ENCODE measurements around the gene S100A13. TPM values are rescaled to one million over a fixed set of nuclear protein-coding genes. Genes with fewer than 3 reads are reported as not detected.
A peak's percentile ranks its signal among the peaks of the same experiment; 100 is the strongest.

Gene S100A13
- total RNA-seq, 1 experiment from 2014 or later, result 350 TPM

DNA sequence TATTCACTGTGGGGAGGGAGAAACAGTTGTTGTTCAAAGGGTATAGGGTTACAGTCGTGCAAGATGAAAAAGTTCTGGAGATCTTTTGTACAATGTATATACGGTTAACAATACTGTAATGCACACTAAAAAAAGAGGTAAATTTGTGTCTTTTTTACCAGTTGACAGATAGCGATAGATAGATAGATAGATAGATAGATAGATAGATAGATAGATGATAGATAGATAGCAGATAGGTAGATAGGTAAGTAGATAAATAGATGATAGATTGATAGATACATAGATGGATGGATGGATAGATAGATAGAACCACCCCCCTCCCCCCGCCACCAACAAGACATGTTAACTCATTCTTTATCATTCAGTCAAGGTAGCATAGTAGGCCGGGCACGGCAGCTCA lies 24.6 kb downstream of the S100A13 start:
- H3K27me3 ChIP-seq (ENCODE audit: low read length), result no peaks in the 10 kb centered on the region
- H3K4me1 ChIP-seq (ENCODE audit: insufficient read depth, low read length), result peaks cover 10% of the 10 kb centered on the region
- H3K9me3 ChIP-seq (ENCODE audit: low read length), result no peaks in the 10 kb centered on the region
- ChIA-PET CTCF (no interaction called here), POLR2A (ENCODE audit: unreplicated experiment) (no interaction called here)
- H3K36me3 ChIP-seq (ENCODE audit: low read depth, low read length), result peaks cover 35% of the 10 kb centered on the region
- H3K4me2 ChIP-seq (ENCODE audit: low read length), result no peak overlapping the region
- ATAC-seq (0 out of 2 replicates have a peak, but pooled peaks have one; percentile 5), DNase-seq (no peak)
- H2AFZ ChIP-seq (ENCODE audit: low read length), result no peak overlapping the region
- H3K27ac ChIP-seq (ENCODE audit: low read length), result no peak overlapping the region
- H4K20me1 ChIP-seq (ENCODE audit: low read length), result no peaks in the 10 kb centered on the region
- no peak overlapping the region for H3K4me3 ChIP-seq (ENCODE audit: low read length)
- H3K9ac ChIP-seq (ENCODE audit: low read length), result no peak overlapping the region
- no peaks in the 10 kb centered on the region for H3K9me2 ChIP-seq (replicated peaks; ENCODE audit: low read length)
- BruUV-seq (replicated peaks), result no TSS peak
- TF ChIP-seq EZH2phosphoT487 (IDR thresholded peaks at IDR 0.05; ENCODE audit: borderline replicate concordance, low read length) (no peak), EZH2 (IDR thresholded peaks at IDR 0.05; ENCODE audit: low read length, unreplicated experiment) (no peak)
- TF ChIP-seq, protein P1, sequence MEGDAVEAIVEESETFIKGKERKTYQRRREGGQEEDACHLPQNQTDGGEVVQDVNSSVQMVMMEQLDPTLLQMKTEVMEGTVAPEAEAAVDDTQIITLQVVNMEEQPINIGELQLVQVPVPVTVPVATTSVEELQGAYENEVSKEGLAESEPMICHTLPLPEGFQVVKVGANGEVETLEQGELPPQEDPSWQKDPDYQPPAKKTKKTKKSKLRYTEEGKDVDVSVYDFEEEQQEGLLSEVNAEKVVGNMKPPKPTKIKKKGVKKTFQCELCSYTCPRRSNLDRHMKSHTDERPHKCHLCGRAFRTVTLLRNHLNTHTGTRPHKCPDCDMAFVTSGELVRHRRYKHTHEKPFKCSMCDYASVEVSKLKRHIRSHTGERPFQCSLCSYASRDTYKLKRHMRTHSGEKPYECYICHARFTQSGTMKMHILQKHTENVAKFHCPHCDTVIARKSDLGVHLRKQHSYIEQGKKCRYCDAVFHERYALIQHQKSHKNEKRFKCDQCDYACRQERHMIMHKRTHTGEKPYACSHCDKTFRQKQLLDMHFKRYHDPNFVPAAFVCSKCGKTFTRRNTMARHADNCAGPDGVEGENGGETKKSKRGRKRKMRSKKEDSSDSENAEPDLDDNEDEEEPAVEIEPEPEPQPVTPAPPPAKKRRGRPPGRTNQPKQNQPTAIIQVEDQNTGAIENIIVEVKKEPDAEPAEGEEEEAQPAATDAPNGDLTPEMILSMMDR (conservative IDR thresholded peaks at IDR 0.05; ENCODE audit: low read depth, low read length), result no peak
- H3F3A ChIP-seq (ENCODE audit: low read length, unreplicated experiment), result no peaks in the 10 kb centered on the region
- intact Hi-C loops (cut with micrococcal nuclease), result no loop called here
- H3K79me2 ChIP-seq (ENCODE audit: low read length), result peaks cover 14% of the 10 kb centered on the region

DNA sequence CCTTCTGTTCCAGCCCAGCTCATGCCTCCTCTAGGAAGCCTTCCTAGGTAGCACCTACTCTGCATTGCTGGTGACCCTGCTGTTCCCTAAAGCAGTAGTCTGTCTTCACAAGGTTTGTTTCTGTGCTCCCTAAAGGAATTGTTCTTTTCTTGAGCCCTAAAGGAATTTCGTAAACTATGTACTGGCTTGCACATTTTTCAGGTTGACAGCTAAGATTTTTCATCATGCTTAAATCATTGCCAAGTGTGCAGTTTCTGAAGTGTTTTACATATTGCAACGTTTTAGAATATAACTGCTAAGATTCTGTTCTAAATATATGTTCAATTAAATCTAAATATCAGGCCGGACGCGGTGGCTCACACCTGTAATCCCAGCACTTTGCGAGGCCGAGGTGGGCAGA lies 27.5 kb downstream of the S100A13 start:
- TF ChIP-seq EZH2phosphoT487 (IDR thresholded peaks at IDR 0.05; ENCODE audit: borderline replicate concordance, low read length) (no peak), EZH2 (IDR thresholded peaks at IDR 0.05; ENCODE audit: low read length, unreplicated experiment) (no peak)
- TF ChIP-seq, protein P1 (conservative IDR thresholded peaks at IDR 0.05; ENCODE audit: low read depth, low read length), result no peak
- intact Hi-C loops (cut with micrococcal nuclease), result no loop called here
- ATAC-seq (no peak), DNase-seq (no peak)
- no peaks in the 10 kb centered on the region for H3K9me3 ChIP-seq (ENCODE audit: low read length)
- no peak overlapping the region for H3K9ac ChIP-seq (ENCODE audit: low read length)
- H3K9me2 ChIP-seq (replicated peaks; ENCODE audit: low read length), result no peaks in the 10 kb centered on the region
- H3K79me2 ChIP-seq (ENCODE audit: low read length), result no peaks in the 10 kb centered on the region
- no peak overlapping the region for H2AFZ ChIP-seq (ENCODE audit: low read length)
- no peak overlapping the region for H3K4me2 ChIP-seq (ENCODE audit: low read length)
- POLR2A ChIA-PET (ENCODE audit: unreplicated experiment), result no interaction called here
- no TSS peak for BruUV-seq (replicated peaks)
- H3K4me3 ChIP-seq (ENCODE audit: low read length), result no peak overlapping the region
- CTCF ChIA-PET, result no interaction called here
- H3K4me1 ChIP-seq (ENCODE audit: insufficient read depth, low read length), result no peaks in the 10 kb centered on the region
- no peaks in the 10 kb centered on the region for H3K27me3 ChIP-seq (ENCODE audit: low read length)
- peaks cover 10% of the 10 kb centered on the region for H3K36me3 ChIP-seq (ENCODE audit: low read depth, low read length)
- no peaks in the 10 kb centered on the region for H4K20me1 ChIP-seq (ENCODE audit: low read length)
- no peaks in the 10 kb centered on the region for H3F3A ChIP-seq (ENCODE audit: low read length, unreplicated experiment)
- H3K27ac ChIP-seq (ENCODE audit: low read length), result no peak overlapping the region

DNA sequence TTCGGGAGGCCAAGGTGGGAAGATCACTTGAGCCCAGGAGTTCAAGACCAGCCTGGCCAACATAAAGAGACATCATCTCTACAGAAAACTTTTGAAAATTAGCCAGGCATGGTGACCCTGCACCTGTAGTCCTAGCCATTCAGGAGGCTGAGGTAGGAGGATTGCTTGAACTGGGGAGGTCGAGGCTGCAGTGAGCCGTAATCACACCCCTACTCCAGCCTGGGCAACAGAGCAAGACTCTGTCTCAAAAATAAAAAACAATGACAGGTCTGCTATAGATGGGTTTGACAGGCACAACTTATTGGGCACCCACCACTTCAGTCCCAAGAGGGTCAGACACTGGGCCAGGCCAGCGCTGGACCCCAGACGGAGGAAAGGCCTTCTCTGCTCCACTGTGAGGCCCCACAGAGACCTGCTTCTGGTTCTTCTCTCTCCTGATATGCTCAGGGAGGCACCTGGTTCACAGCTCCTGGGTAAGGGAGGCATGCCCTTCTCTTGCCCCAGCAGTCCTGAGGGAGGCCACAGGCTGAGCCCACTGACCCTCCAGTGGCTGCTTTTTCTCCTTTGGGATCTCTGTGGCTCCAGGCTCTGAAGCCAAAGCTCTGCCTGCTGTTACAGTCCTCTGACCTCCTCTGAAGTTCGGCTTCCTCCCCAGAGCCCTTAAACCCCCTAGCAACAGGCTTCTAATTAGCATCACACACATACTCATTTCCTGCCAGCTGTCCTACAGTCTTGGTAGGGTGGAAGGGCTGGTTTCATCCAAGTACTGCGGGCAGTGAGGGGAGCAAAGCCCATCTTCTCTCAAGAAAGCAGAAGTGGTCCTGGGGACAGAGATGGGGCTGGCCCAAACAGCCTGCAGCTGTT lies 28.8 kb downstream of the S100A13 start:
- Histone ChIP-seq H4K20me1 (ENCODE audit: low read length) (no peaks in the 10 kb centered on the region), H3K9me3 (ENCODE audit: low read length) (no peaks in the 10 kb centered on the region), H3K4me2 (ENCODE audit: low read length) (no peak overlapping the region), H3F3A (ENCODE audit: low read length, unreplicated experiment) (no peaks in the 10 kb centered on the region), H3K4me1 (ENCODE audit: insufficient read depth, low read length) (no peaks in the 10 kb centered on the region), H3K36me3 (ENCODE audit: low read depth, low read length) (peaks cover 7% of the 10 kb centered on the region; the same call in 1 of the 2 replicates), H3K4me3 (ENCODE audit: low read length) (no peak overlapping the region), H3K27ac (ENCODE audit: low read length) (no peak overlapping the region), H2AFZ (ENCODE audit: low read length) (no peak overlapping the region), H3K9me2 (replicated peaks; ENCODE audit: low read length) (no peaks in the 10 kb centered on the region), H3K79me2 (ENCODE audit: low read length) (no peaks in the 10 kb centered on the region), H3K27me3 (ENCODE audit: low read length) (no peaks in the 10 kb centered on the region), H3K9ac (ENCODE audit: low read length) (no peak overlapping the region)
- ChIA-PET POLR2A (ENCODE audit: unreplicated experiment) (interaction anchor here (0.6 kb wide), 1 partner anchor 22 kb away, joined by 6 read pairs; no protein-coding TSS in a partner anchor), CTCF (interaction anchor here (1.0 kb wide), 1 partner anchor 26 kb away, joined by 8 read pairs; no protein-coding TSS in a partner anchor)
- DNase-seq (no peak), ATAC-seq (peak; percentile 26)
- TF ChIP-seq EZH2phosphoT487 (IDR thresholded peaks at IDR 0.05; ENCODE audit: borderline replicate concordance, low read length) (no peak), EZH2 (IDR thresholded peaks at IDR 0.05; ENCODE audit: low read length, unreplicated experiment) (no peak)
- TF ChIP-seq, protein P1 (conservative IDR thresholded peaks at IDR 0.05; ENCODE audit: low read depth, low read length), result no peak
- no TSS peak for BruUV-seq (replicated peaks)
- intact Hi-C loops (cut with micrococcal nuclease), result no loop called here

All from PC-3 (cell line).